Activated CD8-positive, alpha-beta T cell treated with anti-CD3 and anti-CD28 coated beads for 36 hours (primary cell): Measurements from ENCODE around the gene EXOSC2. TPM values are rescaled to one million over a fixed set of nuclear protein-coding genes. Genes with fewer than 3 reads are reported as not detected.
A peak's percentile ranks its signal among the peaks of the same experiment; 100 is the strongest.

Experiments
- ATAC-seq: fragments of 200-7000 bp; cut with Tn5 transposase; one replicate; pipeline ENCODE4 v1.10.0; 2021; ENCODE audit warnings: mild to moderate bottlenecking, moderate library complexity
- CTCF ChIA-PET: fragments of 350-600 bp; sonication (Branson Sonifier 250); formaldehyde crosslinking; loops from one replicate; lab custom pipeline; 2021; ENCODE audit warnings: antibody characterized with exemption; lab: Charles Lee
- POLR2A ChIA-PET: fragments of 350-600 bp; sonication (Branson Sonifier 250); formaldehyde crosslinking; loops from one replicate; lab custom pipeline; 2021; ENCODE audit warnings: antibody characterized with exemption; lab: Charles Lee
- DNase-seq: peaks from one replicate; pipeline ENCODE4 v3.0.0-alpha.2; 2020
- H3K27ac Mint-ChIP-seq: one replicate; pipeline ENCODE4 v1.8.0; 2021; ENCODE audit warnings: mild to moderate bottlenecking, mixed read lengths
- H3K27me3 Mint-ChIP-seq: one replicate; pipeline ENCODE4 v1.8.0; 2021; ENCODE audit warnings: mixed read lengths
- H3K36me3 Mint-ChIP-seq: one replicate; pipeline ENCODE4 v1.8.0; 2021; ENCODE audit warnings: low read depth, mixed read lengths
- H3K4me1 Mint-ChIP-seq: one replicate; pipeline ENCODE4 v1.8.0; 2021; ENCODE audit warnings: low read depth, mixed read lengths
- H3K4me3 Mint-ChIP-seq: one replicate; pipeline ENCODE4 v1.8.0; 2021; ENCODE audit warnings: mild to moderate bottlenecking, moderate library complexity, mixed read lengths
- H3K9me3 Mint-ChIP-seq: one replicate; pipeline ENCODE4 v1.8.0; 2021; ENCODE audit warnings: mixed read lengths
- CTCF ChIP-seq: fragments of 200-600 bp; IDR thresholded peaks from one replicate; pipeline ENCODE4 v1.8.0; 2022; ENCODE audit warnings: antibody characterized with exemption, mild to moderate bottlenecking
- intact Hi-C: fragments of 100-400 bp; cut with micrococcal nuclease; formaldehyde crosslinking; loops from one replicate; pipeline ENCODE4 v1.10.0; 2022
- total RNA-seq, 2 experiments: library from RNA; stranded (reverse); gene quantifications; one replicate each; pipeline ENCODE4 v1.2.3, GENCODE V29; 2021

EXOSC2 gene
- total RNA-seq, 2 experiments from 2014 or later: 82.1 to 82.5 TPM

DNA sequence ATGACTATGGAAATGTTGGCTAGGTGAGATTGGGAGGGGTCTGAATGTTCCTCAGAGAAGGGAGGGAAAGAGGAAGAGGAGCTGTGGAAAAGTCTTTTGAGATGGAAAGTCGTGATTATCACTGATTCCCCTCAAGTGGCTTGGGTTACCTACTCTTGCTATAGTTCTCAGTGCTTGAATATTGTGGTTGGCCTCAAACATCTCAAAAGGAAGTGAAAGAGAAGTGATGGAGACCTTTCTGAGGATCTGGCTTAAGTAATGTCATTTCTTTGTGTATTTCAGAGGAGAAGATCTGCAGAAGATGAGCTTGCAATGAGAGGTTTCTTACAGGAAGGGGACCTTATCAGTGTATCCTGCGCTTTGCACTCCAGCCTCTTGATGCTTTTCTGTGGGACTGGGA is 5.5 kb downstream of the EXOSC2 start:
- no peak for DNase-seq
- ChIA-PET CTCF (interaction anchor here (1.0 to 4.9 kb wide), 8 partner anchors 8 to 347 kb away, joined by 3 to 74 read pairs (median 22); no protein-coding TSS in a partner anchor), POLR2A (interaction anchor here (0.7 to 2.1 kb wide), 5 partner anchors 9 to 334 kb away, joined by 3 to 12 read pairs (median 3); no protein-coding TSS in a partner anchor)
- Mint-ChIP-seq H3K27me3 (no peaks in the 10 kb centered on the region), H3K4me3 (no peak overlapping the region), H3K9me3 (no peaks in the 10 kb centered on the region), H3K4me1 (peaks cover 44% of the 10 kb centered on the region), H3K36me3 (peaks cover 82% of the 10 kb centered on the region), H3K27ac (peak overlapping the region; percentile 14)
- ATAC-seq: no peak
- intact Hi-C loops: no loop called here
- no peak for TF ChIP-seq CTCF

DNA sequence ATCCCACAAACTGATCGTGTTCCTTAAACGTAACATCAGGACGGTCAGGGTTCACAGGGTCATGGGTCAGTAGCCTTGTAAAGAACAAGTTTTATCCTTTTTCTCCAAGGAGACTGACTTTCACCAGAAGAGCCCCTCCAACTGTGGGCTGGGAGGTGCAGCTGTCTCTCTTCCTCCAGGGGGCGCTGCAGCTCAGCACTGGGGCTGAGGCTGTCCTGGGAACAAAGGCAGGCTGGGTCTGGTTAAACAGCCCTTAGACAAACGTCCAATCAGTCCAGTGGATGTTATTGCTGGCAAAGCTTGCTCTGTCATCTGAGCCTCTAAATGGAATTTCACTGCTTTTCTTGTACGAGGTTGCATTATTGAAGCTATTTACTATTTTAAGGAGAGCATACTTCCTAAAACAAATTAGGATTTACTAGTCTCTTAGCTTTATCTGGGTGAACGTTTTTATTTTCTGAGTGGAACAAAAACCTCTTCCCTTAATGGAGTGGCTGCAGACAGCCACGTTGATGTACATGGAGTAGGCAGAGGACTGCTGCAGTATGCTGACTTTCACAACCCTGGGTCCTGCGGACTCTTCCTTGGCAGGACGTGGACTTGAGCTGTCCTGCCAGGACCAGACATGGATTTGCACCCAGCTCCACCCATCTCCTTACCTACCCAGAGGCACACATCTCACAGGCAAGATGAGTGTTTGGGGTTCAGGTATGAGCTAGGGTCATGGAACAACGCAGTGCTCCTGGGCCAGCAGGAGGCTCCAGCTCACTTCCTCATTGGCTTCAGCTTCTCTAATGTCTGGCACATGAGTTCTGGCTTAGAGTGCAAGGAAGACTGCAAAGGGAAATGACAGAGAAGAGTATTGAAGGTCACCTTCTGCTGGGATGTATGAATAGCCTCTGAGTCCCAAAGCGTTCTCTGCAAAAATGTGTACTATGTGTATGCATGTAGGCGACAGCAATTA is 7.8 kb downstream of the EXOSC2 start:
- TF ChIP-seq CTCF: peak; percentile 95
- no peak overlapping the region for H3K27ac Mint-ChIP-seq
- no peaks in the 10 kb centered on the region for H3K27me3 Mint-ChIP-seq
- ChIA-PET CTCF (interaction anchor here (0.6 to 4.9 kb wide), 45 partner anchors 8 to 643 kb away, joined by 3 to 74 read pairs (median 5); partner anchors contain the start of gene EXOSC2), POLR2A (interaction anchor here (0.9 to 2.3 kb wide), 7 partner anchors 8 to 244 kb away, joined by 3 to 10 read pairs (median 3); partner anchors contain the start of gene EXOSC2)
- H3K4me1 Mint-ChIP-seq: peaks cover 31% of the 10 kb centered on the region
- no peaks in the 10 kb centered on the region for H3K9me3 Mint-ChIP-seq
- peaks cover 70% of the 10 kb centered on the region for H3K36me3 Mint-ChIP-seq
- peak; percentile 83 for DNase-seq
- peak; percentile 94 for ATAC-seq
- intact Hi-C loops: loop anchor here (10.0 kb wide), 2 partner anchors 163 to 233 kb away; partner anchors contain the start of gene FIBCD1
- H3K4me3 Mint-ChIP-seq: no peak overlapping the region

- no peak for DNase-seq
- TF ChIP-seq CTCF: no peak
- ChIA-PET POLR2A (interaction anchor here (1.1 to 8.4 kb wide), 2 partner anchors 9 to 159 kb away, joined by 3 to 54 read pairs; partner anchors contain the start of gene EXOSC2), CTCF (interaction anchor here (1.3 kb wide), 1 partner anchor 19 kb away, joined by 4 read pairs; no protein-coding TSS in a partner anchor)
- H3K27ac Mint-ChIP-seq: no peak overlapping the region
- no peaks in the 10 kb centered on the region for H3K9me3 Mint-ChIP-seq
- no peak overlapping the region for H3K4me3 Mint-ChIP-seq
- no peaks in the 10 kb centered on the region for H3K27me3 Mint-ChIP-seq
- H3K36me3 Mint-ChIP-seq: peaks cover 54% of the 10 kb centered on the region
- intact Hi-C loops: loop anchor here (10.0 kb wide), 2 partner anchors 161 to 231 kb away; partner anchors contain the start of gene FIBCD1
- H3K4me1 Mint-ChIP-seq: peaks cover 15% of the 10 kb centered on the region
- ATAC-seq: no peak
Observed at GRCh38 chr9:130703501-130703900, 9.9 kb downstream of the EXOSC2 start.

GRCh38 chr9:130707225-130707976 is 13.8 kb downstream of the EXOSC2 start:
- Mint-ChIP-seq H3K4me1 (peaks cover 1% of the 10 kb centered on the region), H3K27ac (peak overlapping the region; percentile 42), H3K36me3 (peaks cover 26% of the 10 kb centered on the region), H3K4me3 (no peak overlapping the region), H3K27me3 (no peaks in the 10 kb centered on the region), H3K9me3 (no peaks in the 10 kb centered on the region)
- ChIA-PET CTCF (interaction anchor here (0.7 to 5.8 kb wide), 28 partner anchors 8 to 339 kb away, joined by 3 to 51 read pairs (median 4); partner anchors contain the start of gene EXOSC2), POLR2A (interaction anchor here (0.9 to 8.4 kb wide), 4 partner anchors 8 to 129 kb away, joined by 3 to 54 read pairs (median 3); partner anchors contain the start of genes ABL1 and EXOSC2)
- TF ChIP-seq CTCF: peak; percentile 85
- DNase-seq (peak; percentile 84), ATAC-seq (peak; percentile 60)
- intact Hi-C loops: loop anchor here (10.0 kb wide), 2 partner anchors 157 to 227 kb away; partner anchors contain the start of gene FIBCD1
